ENCODE measurements around the gene EFCAB5.

GRCh38 chr17:30074254-30074653 lies 132.8 kb downstream of the EFCAB5 start:
- TF ChIP-seq CTCF (IDR thresholded peaks at IDR 0.05) = no peak
- no peak for TF ChIP-seq EZH2 (IDR thresholded peaks at IDR 0.05; ENCODE audit: borderline replicate concordance, insufficient read depth, low read depth, low read length, poor library complexity, severe bottlenecking)
